NCI-H446 treated with DMSO at 0.1 percent for 48 hours (cell line): ENCODE data around the gene MRPL41.
"Not testable (repeated sequence)": the region's sequence is repeated elsewhere in the genome, so short reads cannot be mapped to it uniquely, and the experiment has no call there.

ENCODE experiments used
- DNase-seq: peaks from one replicate; lab custom pipeline; 2025; lab: John Stamatoyannopoulos, UW

MRPL41 gene

DNA sequence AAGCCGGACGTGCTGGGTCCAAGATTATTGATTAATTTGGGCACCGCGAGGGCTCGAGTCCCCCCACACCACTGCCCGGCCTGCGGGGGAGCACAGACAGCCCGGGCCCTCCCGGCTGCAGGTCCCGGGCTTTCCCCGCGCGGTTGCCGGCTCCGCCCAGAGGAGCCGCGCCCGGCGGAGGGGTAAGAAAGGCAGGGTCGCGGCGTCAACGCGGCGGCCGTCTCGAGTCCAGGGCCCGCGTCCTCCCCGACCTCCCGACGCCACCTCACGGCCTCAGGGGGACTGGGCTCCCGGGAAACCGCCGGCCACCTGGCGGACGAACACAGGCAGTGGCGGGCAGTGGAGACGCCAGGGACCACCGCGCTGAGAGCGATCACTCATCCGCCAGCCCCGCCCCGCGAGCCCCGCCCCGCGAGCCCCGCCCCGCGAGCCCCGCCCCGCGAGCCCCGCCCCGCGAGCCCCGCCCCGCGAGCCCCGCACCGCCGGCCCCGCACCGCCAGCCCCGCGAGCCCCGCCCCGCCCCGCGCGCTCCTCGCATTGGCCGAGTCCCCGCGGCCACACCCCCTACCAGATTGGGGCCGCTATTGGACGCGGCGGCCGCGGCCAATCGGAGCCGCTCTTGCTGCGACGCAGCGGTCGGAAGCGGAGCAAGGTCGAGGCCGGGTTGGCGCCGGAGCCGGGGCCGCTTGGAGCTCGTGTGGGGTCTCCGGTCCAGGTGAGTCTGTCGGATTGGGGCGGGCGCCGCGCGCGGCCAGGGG, at the start of gene MRPL41:
TSS of gene MRPL41 (plus strand) at position 616 of the 758 bp plus-strand sequence. CDS start 203 bp downstream, outside the sequence.
- DNase-seq, result peak; percentile 9

DNA sequence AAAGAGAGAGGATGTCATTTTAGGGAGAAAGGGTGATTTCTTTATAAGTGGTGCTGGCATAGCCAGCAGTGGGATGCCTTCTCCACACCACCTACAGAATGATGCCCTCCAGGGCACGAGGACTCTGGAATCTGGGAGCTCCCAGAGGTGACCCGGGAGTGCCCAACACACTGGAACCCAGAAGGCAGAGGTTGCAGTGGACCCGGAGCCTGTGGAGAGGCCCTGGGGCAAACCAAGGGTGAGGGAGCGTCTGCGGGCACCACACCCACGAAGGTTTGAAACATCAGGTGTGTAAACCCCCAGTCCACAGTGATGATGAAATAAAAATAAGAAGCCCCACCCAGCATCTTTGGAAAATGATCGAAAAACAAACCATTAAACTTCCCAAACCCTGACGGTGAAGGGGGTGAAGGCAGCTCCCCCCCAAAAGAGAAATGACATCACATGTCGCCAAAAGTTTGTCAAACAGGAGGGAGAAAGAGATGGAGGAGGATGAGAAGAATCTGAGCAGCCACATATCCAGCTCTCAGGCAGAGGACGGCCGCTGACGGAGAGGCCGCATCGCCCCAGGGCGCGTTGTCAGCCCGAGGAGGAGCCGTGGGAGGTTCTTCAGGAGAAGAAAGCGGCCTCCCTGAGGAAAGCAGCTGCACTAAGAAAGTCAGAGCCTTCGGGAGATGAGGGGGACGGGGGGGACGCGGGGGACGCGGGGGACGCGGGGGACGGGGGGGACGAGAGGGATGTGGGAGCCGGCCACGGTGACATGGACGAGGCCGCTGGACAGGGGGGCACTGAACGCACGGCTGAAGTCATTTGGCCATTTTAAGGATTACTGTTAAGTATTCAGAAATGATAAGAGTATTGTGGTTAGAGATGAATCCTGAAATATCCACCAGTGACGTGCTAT, 49.4 kb upstream of the MRPL41 start:
- DNase-seq, result no peak

- DNase-seq, result no peak
Observed at GRCh38 chr9:137504432-137504777, 47.3 kb upstream of the MRPL41 start.

DNA sequence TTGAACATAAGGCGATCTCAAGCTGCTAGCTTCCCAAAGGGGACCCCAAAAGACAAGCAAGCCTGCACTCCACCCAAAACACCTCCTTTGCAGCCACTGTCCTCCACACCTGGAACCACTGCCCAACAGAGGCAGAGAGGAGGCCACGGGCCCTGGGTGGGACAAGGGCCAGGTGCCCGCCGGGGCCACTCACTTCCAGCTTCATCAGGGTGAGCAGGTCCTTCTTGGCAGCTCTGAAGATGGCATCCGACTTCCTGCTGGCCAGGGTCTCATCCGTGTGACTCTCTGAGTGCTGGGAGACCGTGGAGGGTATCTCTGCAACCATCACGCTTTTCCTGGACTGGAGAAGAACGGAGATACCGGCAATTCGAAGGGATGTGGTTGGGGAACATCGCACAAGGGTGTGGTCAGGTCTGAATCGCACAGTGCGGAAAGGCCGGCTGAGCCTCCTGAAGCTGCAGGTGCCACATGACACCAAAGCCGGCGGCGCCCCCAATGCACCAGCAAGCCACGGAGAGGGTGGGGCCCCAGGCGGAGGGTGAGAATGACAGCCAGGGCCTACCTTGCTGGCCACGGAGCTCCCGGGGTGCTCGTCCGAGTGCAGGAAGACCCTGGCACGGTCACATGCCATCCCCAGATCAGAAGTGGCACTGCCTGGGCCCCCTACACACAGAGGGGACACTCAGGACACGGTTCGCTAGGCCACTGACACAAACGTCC, 46.1 kb upstream of the MRPL41 start:
- no peak for DNase-seq

GRCh38 chr9:137506274-137506673, 45.4 kb upstream of the MRPL41 start:
- DNase-seq, result no peak

GRCh38 chr9:137506702-137507171, 44.9 kb upstream of the MRPL41 start:
- DNase-seq, result no peak

DNA sequence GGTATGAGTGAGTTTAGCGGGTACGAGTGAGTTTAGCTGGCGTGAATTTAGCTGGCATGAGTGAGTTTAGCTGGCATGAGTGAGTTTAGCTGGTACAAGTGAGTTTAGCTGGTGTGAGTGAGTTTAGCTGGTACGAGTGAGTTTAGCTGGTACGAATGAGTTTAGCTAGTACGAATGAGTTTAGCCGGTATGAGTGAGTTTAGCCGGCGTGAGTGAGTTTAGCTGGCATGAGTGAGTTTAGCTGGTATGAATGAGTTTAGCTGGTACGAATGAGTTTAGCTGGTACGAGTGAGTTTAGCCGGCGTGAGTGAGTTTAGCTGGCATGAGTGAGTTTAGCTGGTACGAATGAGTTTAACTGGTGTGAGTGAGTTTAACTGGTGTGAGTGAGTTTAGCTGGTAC, 42.5 kb upstream of the MRPL41 start:
- DNase-seq, result no peak

DNA sequence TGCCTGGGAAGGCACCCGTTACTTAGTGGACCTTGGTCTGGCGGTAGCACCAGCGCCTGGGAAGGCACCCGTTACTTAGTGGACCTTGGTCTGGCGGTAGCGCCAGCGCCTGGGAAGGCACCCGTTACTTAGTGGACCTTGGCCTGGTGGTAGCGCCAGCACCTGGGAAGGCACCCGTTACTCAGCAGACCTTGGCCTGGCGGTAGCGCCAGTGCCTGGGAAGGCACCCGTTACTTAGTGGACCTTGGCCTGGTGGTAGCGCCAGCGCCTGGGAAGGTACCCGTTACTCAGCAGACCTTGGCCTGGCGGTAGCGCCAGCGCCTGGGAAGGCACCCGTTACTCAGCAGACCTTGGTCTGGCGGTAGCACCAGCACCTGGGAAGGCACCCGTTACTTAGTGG, 40.6 kb upstream of the MRPL41 start:
- DNase-seq, result not testable (repeated sequence)

DNA sequence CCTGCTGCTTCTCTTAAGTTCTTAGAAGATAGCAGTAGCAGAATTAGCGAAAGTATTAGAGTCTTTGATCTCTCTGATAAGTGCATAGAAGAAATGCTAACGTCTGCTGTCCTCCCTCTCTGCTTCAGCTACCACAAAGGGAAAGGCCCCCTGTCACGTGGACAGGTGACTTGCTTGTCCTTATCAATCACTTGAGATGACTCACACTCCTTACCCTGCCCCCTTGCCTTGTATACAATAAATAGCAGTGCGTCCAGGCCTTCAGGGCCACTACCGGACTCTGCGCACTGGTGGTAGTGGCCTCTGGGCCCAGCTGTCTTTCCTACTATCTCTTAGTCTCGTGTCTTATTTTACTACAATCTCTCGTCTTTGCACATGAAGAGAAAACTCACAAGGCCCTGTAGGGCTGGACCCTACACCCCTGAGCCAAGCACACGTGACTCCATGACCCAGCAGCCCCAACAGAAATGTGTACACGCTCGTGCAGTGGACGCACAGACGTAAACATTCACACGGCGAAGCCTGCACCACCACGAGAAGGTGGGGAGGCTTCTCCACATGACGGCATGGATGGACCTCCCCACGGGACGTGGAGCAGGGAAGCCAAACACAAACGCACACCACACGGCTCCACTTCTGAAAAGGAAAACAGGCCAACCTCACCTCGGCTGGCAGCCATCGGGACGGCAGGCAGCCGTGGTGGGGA, 39.8 kb upstream of the MRPL41 start:
- DNase-seq, result no peak

DNA sequence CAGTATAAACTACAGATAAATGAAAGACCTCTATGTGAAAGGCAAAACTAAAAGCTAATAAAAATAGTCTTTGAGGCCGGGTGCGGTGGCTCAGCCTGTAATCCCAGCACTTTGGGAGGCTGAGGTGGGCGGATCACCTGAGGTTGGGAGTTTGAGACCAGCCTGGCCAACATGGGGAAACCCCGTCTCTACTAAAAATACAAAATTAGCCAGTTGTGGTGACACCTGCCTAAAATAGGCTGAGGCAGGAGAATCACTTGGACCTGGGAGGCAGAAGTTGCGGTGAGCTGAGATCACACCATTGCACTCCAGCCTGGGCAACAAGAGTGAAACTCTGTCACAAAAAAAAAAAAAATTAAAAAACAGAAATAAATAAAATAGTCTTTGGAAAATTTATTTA, 38.5 kb upstream of the MRPL41 start:
- DNase-seq, result not testable (repeated sequence)

DNA sequence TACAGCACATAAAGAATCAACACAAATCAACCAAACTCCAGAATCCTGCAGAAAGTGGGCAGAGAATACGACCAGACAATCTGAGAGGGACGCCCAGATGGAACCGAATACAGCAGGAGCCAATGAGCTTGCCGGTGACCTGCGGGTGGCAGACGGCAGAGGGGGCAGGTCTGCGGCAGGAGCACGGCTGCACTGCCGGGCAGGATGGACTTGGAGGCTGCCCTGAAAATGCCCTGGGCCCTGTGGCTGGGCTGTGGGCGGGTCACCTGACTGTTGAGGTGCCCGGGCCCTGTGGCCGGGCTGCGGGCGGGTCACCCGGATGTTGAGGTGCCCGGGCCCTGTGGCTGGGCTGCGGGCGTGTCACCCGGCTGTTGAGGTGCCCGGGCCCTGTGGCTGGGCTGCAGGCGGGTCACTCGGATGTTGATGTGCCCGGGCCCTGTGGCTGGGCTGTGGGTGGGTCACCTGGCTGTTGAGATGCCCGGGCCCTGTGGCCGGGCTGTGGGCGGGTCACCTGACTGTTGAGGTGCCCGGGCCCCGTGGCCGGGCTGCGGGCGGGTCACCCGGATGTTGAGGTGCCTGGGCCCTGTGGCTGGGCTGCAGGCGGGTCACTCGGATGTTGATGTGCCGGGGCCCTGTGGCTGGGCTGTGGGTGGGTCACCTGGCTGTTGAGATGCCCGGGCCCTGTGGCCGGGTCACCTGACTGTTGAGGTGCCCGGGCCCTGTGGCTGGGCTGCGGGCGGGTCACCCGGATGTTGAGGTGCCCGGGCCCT, 37.7 kb upstream of the MRPL41 start:
- DNase-seq, result not testable (repeated sequence)

- DNase-seq, result no peak
Observed at GRCh38 chr9:137514691-137515337, 36.9 kb upstream of the MRPL41 start.

- no peak for DNase-seq
Observed at GRCh38 chr9:137515338-137515724, 36.3 kb upstream of the MRPL41 start.

DNA sequence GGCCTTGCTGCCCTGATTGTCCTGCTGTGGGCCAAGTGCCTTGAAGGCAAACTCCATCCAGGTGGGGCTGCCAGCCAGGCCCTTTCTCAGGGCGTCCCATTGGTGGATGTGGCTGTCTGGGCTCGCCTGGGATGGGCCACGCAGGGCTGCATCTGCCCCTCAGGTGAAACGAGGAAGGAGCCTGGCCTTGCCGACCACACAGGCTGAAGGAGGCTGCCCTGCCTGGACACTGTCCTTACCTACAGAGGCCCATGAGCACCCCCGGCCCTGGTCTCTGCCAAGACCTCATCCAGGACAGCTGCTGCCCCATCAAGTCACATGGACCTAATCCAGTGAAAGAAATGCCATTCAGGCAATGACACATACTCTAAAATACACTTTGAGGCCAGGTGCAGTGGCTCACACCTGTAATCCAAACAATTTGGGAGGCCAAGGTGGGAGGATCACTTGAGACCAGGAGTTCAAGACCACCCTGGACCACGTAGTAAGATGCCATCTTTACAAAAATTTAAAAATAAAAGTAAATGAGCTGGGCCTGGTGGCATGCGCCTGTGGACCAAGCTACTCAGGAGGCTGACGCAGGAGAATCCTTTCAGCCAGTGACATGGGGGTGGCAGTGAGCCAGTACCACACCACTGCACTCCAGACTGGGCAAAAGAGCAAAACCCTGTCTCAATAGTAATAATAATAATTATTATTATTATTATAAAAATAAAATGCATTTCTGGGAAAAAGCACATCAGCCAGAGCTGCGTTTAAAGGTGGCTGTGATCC, 35.3 kb upstream of the MRPL41 start:
- DNase-seq, result no peak

DNA sequence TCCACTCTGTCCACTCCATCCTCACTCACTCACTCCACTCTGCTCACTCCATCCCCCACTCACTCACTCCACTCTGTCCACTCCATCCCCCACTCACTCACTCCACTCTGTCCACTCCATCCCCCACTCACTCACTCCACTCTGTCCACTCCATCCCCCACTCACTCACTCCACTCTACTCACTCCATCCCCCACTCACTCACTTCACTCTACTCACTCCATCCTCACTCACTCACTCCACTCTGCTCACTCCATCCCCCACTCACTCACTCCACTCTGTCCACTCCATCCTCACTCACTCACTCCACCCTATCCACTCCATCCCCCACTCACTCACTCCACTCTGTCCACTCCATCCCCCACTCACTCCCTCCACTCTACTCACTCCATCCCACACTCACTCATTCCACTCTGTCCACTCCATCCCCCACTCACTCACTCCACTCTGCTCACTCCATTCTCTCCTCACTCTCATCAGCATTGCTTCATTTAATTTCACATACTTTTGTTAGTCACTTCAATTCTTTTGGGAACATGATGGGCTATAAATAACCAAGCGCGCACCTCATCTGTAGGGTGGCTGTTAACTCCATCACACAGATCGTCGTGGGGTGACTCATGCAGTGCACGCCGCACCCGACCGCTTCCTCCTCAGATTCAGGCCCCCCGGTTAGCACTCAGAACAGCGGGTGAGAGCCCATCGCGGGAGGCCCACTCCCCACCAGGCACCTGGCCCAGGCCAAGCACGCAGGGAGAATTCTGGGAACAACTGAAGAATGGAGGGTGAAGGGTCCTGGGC, 32.8 kb upstream of the MRPL41 start:
- DNase-seq, result not testable (repeated sequence)

- no peak for DNase-seq
Observed at GRCh38 chr9:137519553-137519952, 32.1 kb upstream of the MRPL41 start.

DNA sequence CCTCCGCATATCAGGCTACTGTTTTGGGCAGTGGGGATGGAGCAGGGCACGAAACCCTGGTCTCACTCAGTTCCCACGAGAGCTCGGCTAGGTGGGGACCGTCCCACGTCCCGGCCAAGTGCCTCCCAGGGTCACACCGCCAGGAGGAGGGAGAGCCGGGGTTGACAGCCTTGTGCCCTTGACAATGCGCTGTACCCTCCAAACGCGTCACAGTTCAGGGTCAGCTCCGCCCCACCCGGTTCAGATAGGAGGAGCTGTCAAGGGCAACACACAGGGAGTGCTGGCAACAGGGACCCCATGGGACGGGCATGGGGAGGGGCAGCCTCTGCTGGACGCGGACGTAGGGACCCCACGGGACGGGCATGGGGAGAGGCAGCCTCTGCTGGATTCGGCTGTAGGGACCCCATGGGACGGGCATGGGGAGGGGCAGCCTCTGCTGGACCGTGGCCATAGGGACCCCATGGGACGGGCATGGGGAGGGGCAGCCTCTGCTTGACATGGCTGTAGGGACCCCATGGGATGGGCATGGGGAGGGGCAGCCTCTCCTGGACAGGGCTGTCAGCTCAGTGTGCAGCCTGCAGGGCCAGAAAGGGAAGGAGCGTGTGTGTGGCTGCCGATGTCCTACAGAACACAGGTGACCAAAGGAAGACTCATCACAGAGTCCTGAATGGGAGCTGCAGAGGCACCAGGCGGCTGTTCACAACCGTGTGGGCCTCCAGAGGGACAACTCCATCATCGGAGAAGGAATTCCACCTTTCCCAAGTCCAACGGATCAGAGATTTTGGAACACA, 30.9 kb upstream of the MRPL41 start:
- DNase-seq, result no peak

DNA sequence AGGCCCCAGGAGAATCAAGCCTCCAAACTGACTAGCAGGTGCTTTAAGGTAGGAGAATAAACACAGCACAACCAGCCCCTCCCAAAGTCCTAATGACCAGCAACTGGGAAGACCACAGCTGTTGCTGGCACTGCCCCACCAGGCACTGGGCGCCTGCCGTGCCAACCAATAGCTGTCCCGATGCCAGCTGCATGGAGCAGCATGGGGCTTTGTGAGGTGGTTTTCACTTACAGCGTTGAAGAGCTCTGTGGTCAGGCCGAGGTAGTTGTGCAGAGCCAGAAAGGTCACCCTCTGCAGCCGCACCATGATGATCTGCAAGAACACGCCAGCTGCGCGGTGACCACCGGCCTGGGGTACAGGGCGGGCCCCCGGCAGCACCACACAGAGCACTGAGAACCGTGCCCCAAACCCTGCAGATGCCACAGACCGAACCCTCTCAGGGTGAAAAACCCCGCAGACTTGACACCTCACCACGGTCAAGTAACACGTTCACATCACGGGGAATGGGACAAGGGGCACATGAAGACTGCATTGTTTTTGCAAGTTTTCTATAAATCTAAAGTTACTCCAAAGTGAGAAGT, 30.2 kb upstream of the MRPL41 start:
- no peak for DNase-seq
